ENCODE results near the gene MOV10L1.

The MOV10L1 gene

GRCh38 chr22:50205781-50206569 is 116.2 kb downstream of the MOV10L1 start:
- DNase-seq (ENCODE audit: low spot score) = no peak

GRCh38 chr22:50206599-50206998 is 116.8 kb downstream of the MOV10L1 start:
- DNase-seq (ENCODE audit: low spot score) = peak; percentile 64

GRCh38 chr22:50207383-50208140 is 117.8 kb downstream of the MOV10L1 start:
- DNase-seq (ENCODE audit: low spot score) = no peak

GRCh38 chr22:50208430-50208938 is 118.7 kb downstream of the MOV10L1 start:
- no peak for DNase-seq (ENCODE audit: low spot score)

GRCh38 chr22:50208939-50209892 is 119.4 kb downstream of the MOV10L1 start:
- no peak for DNase-seq (ENCODE audit: low spot score)

GRCh38 chr22:50209893-50210292 is 120.1 kb downstream of the MOV10L1 start:
- peak; percentile 83 for DNase-seq (ENCODE audit: low spot score)

- no peak for DNase-seq (ENCODE audit: low spot score)
Measured at GRCh38 chr22:50210378-50211139, 120.8 kb downstream of the MOV10L1 start.

- DNase-seq (ENCODE audit: low spot score) = no peak
Measured at GRCh38 chr22:50211147-50211546, 121.3 kb downstream of the MOV10L1 start.
